Smooth muscle cell (in vitro differentiated cells): ENCODE data around the gene KRT9. TPM values are rescaled to one million over a fixed set of nuclear protein-coding genes. Genes with fewer than 3 reads are reported as not detected.

Source experiments
- DNase-seq: peaks from one replicate; lab custom pipeline; 2025; ENCODE audit not compliant: unreplicated experiment; lab: John Stamatoyannopoulos, UW
- H2AFZ ChIP-seq: fragments of 200-600 bp; sonication (generic); 2 replicates; pipeline ENCODE4 v1.6.0; 2016; ENCODE audit warnings: antibody characterized with exemption, low read depth, mild to moderate bottlenecking
- H3F3A ChIP-seq: fragments of 200-600 bp; sonication (generic); 2 replicates; pipeline ENCODE4 v1.6.0; 2017; ENCODE audit warnings: antibody characterized with exemption, low read depth
- H3K27ac ChIP-seq: fragments of 200-600 bp; sonication (generic); 2 replicates; pipeline ENCODE4 v1.5.1; 2016; ENCODE audit warnings: low read depth, mild to moderate bottlenecking
- H3K27me3 ChIP-seq: fragments of 200-600 bp; sonication (generic); 2 replicates; pipeline ENCODE4 v1.6.1; 2016; ENCODE audit warnings: low read depth, mild to moderate bottlenecking
- H3K36me3 ChIP-seq: fragments of 200-600 bp; sonication (generic); 2 replicates; pipeline ENCODE4 v1.5.1; 2016; ENCODE audit warnings: low read depth
- H3K4me1 ChIP-seq: fragments of 200-600 bp; sonication (generic); 2 replicates; pipeline ENCODE4 v1.5.1; 2016; ENCODE audit warnings: low read depth
- H3K4me2 ChIP-seq: fragments of 200-600 bp; sonication (generic); 2 replicates; pipeline ENCODE4 v1.6.0; 2016; ENCODE audit warnings: mild to moderate bottlenecking
- H3K4me3 ChIP-seq: fragments of 200-600 bp; sonication (generic); 2 replicates; pipeline ENCODE4 v1.5.1; 2016; ENCODE audit warnings: mild to moderate bottlenecking
- H3K79me2 ChIP-seq: fragments of 200-600 bp; sonication (generic); 2 replicates; pipeline ENCODE4 v1.6.0; 2016; ENCODE audit warnings: low read depth, mild to moderate bottlenecking
- H3K9ac ChIP-seq: fragments of 200-600 bp; sonication (generic); 2 replicates; pipeline ENCODE4 v1.6.0; 2016; ENCODE audit warnings: low read depth
- H3K9me3 ChIP-seq: fragments of 200-600 bp; sonication (generic); replicated peaks from 2 replicates; pipeline ENCODE4 v1.5.1; 2016; ENCODE audit warnings: low read depth
- H4K20me1 ChIP-seq: fragments of 200-600 bp; sonication (generic); 2 replicates; pipeline ENCODE4 v1.6.0; 2016; ENCODE audit warnings: low read depth
- CTCF ChIP-seq: fragments of 200-600 bp; sonication (generic); IDR thresholded peaks from 2 replicates; pipeline ENCODE4 v1.5.1; 2017; ENCODE audit warnings: borderline replicate concordance, mild to moderate bottlenecking, antibody characterized with exemption; ENCODE audit not compliant: insufficient read depth, poor library complexity, severe bottlenecking
- WGBS: methylation state at CpG from one replicate; pipeline ENCODE4 v1.1.7; 2016; ENCODE audit warnings: low lambda C conversion rate; 5-methylcytosine and 5-hydroxymethylcytosine counted together
- polyA plus RNA-seq: library from polyadenylated mRNA; unstranded; fragments of >200 nt; fragmentation: Nextera tagmentation; extraction: Ambion mirVana; gene quantifications from 2 replicates; pipeline ENCODE4 v1.2.1, GENCODE V29; 2016
- total RNA-seq: library from RNA; depleted of rRNA; stranded (reverse); fragments of >200 nt; gene quantifications from 2 replicates; pipeline ENCODE4 v1.2.3, GENCODE V29; 2014

Gene KRT9
- total and polyA plus RNA-seq, 2 experiments from 2014 or later, result 0.22 TPM; not detected in 1

GRCh38 chr17:41553987-41554680, 17.7 kb downstream of the KRT9 start:
- Histone ChIP-seq H3F3A (peaks cover 7% of the 10 kb centered on the region), H3K4me3 (no peak overlapping the region), H3K4me1 (peaks cover 4% of the 10 kb centered on the region), H3K4me2 (no peak overlapping the region), H4K20me1 (no peaks in the 10 kb centered on the region), H3K36me3 (no peaks in the 10 kb centered on the region), H3K79me2 (no peaks in the 10 kb centered on the region), H3K27ac (no peak overlapping the region), H3K27me3 (no peaks in the 10 kb centered on the region), H3K9me3 (no peaks in the 10 kb centered on the region), H2AFZ (peak overlapping the region; percentile 55), H3K9ac (no peak overlapping the region)
- TF ChIP-seq CTCF, result no peak
- no peak for DNase-seq
- 71% methylated on average over 8 of the region's 8 CpGs for WGBS

- Histone ChIP-seq H3K4me2 (no peak overlapping the region), H3K36me3 (no peaks in the 10 kb centered on the region), H3K79me2 (no peaks in the 10 kb centered on the region), H3F3A (peaks cover 16% of the 10 kb centered on the region), H2AFZ (no peak overlapping the region), H3K9me3 (no peaks in the 10 kb centered on the region), H3K4me1 (peaks cover 9% of the 10 kb centered on the region), H3K9ac (no peak overlapping the region), H3K27ac (no peak overlapping the region), H4K20me1 (no peaks in the 10 kb centered on the region), H3K4me3 (no peak overlapping the region), H3K27me3 (no peaks in the 10 kb centered on the region)
- WGBS, result 75% methylated on average over 4 of the region's 4 CpGs
- TF ChIP-seq CTCF, result no peak
- DNase-seq, result no peak
Measured at GRCh38 chr17:41553176-41553575, 18.7 kb downstream of the KRT9 start.

- peaks cover 12% of the 10 kb centered on the region for H3K4me1 ChIP-seq
- no peak overlapping the region for H3K4me3 ChIP-seq
- no peaks in the 10 kb centered on the region for H3K36me3 ChIP-seq
- no peak for DNase-seq
- no peak overlapping the region for H3K9ac ChIP-seq
- no peaks in the 10 kb centered on the region for H3K79me2 ChIP-seq
- no peak for TF ChIP-seq CTCF
- no peaks in the 10 kb centered on the region for H4K20me1 ChIP-seq
- H3K4me2 ChIP-seq, result no peak overlapping the region
- H3K27me3 ChIP-seq, result no peaks in the 10 kb centered on the region
- no peak overlapping the region for H3K27ac ChIP-seq
- H3K9me3 ChIP-seq, result no peaks in the 10 kb centered on the region
- peaks cover 20% of the 10 kb centered on the region for H3F3A ChIP-seq
- no peak overlapping the region for H2AFZ ChIP-seq
- 97% methylated on average over 5 of the region's 5 CpGs for WGBS
Measured at GRCh38 chr17:41552455-41552854, 19.4 kb downstream of the KRT9 start.

- Histone ChIP-seq H3K4me1 (peaks cover 12% of the 10 kb centered on the region), H4K20me1 (no peaks in the 10 kb centered on the region), H3K27ac (no peak overlapping the region), H3K9ac (no peak overlapping the region), H2AFZ (no peak overlapping the region), H3K9me3 (no peaks in the 10 kb centered on the region), H3K36me3 (no peaks in the 10 kb centered on the region), H3K4me3 (no peak overlapping the region), H3K27me3 (no peaks in the 10 kb centered on the region), H3K4me2 (no peak overlapping the region), H3F3A (peaks cover 24% of the 10 kb centered on the region), H3K79me2 (no peaks in the 10 kb centered on the region)
- DNase-seq, result no peak
- TF ChIP-seq CTCF, result no peak
- 59% methylated on average over 5 of the region's 5 CpGs for WGBS
Measured at GRCh38 chr17:41551365-41551764, 20.5 kb downstream of the KRT9 start.
